SK-N-SH (cell line): ENCODE results near the gene SRRM2.

Source experiments
- CHD2 ChIP-seq: fragments of 150-350 bp; IDR thresholded peaks from 2 replicates; pipeline ENCODE4 v1.6.1; 2018; ENCODE audit warnings: low read length; ENCODE audit not compliant: partially characterized antibody
- CTCF ChIP-seq: fragments of 200-600 bp; sonication (generic); IDR thresholded peaks from 2 replicates; pipeline ENCODE4 v1.6.1; 2017; ENCODE audit warnings: antibody characterized with exemption, mild to moderate bottlenecking, moderate library complexity
- EP300 ChIP-seq, 2 experiments: IDR thresholded peaks; 2 replicates each; pipeline versions ENCODE4 v1.4.0 to v1.6.1; 2012; ENCODE audit warnings: borderline replicate concordance in 1 of 2, low read depth in 1 of 2, low read length in 1 of 2
- FOSL2 ChIP-seq: IDR thresholded peaks from 2 replicates; pipeline ENCODE4 v1.4.0; 2012; ENCODE audit warnings: low read depth, mild to moderate bottlenecking, moderate library complexity, borderline replicate concordance
- FOXJ3 ChIP-seq: sonication (generic); formaldehyde crosslinking; IDR thresholded peaks from 2 replicates; pipeline ENCODE4 v1.5.1; 2020; ENCODE audit warnings: mild to moderate bottlenecking, missing genetic modification reagents
- FOXM1 ChIP-seq: IDR thresholded peaks from 2 replicates; pipeline ENCODE4 v1.4.0; 2012; ENCODE audit warnings: low read depth, mild to moderate bottlenecking
- JUND ChIP-seq: IDR thresholded peaks from 2 replicates; pipeline ENCODE4 v1.4.0; 2012
- MAX ChIP-seq: IDR thresholded peaks from 2 replicates; pipeline ENCODE4 v1.4.0; 2012; ENCODE audit warnings: low read depth
- MXI1 ChIP-seq: IDR thresholded peaks from 2 replicates; pipeline ENCODE4 v1.6.1; 2012; ENCODE audit warnings: mild to moderate bottlenecking, low read depth, low read length, improper control_type of control experiment
- NRF1 ChIP-seq: IDR thresholded peaks from 2 replicates; pipeline ENCODE4 v1.6.1; 2012; ENCODE audit warnings: low read depth, mild to moderate bottlenecking, low read length
- POLR2AphosphoS5 ChIP-seq: IDR thresholded peaks from 2 replicates; pipeline ENCODE4 v1.6.1; 2012; ENCODE audit warnings: low read depth, low read length
- SIN3A ChIP-seq: IDR thresholded peaks from 2 replicates; pipeline ENCODE4 v1.6.1; 2012; ENCODE audit warnings: low read depth, mild to moderate bottlenecking, low read length, moderate library complexity, borderline replicate concordance
- TAF1 ChIP-seq: IDR thresholded peaks from 2 replicates; pipeline ENCODE4 v1.6.1; 2012; ENCODE audit warnings: low read depth, mild to moderate bottlenecking, low read length, moderate library complexity, borderline replicate concordance
- TF ChIP-seq, protein P1 (sequence below): IDR thresholded peaks from 2 replicates; pipeline ENCODE4 v1.4.0; 2012; ENCODE audit warnings: low read depth, borderline replicate concordance

DNA sequence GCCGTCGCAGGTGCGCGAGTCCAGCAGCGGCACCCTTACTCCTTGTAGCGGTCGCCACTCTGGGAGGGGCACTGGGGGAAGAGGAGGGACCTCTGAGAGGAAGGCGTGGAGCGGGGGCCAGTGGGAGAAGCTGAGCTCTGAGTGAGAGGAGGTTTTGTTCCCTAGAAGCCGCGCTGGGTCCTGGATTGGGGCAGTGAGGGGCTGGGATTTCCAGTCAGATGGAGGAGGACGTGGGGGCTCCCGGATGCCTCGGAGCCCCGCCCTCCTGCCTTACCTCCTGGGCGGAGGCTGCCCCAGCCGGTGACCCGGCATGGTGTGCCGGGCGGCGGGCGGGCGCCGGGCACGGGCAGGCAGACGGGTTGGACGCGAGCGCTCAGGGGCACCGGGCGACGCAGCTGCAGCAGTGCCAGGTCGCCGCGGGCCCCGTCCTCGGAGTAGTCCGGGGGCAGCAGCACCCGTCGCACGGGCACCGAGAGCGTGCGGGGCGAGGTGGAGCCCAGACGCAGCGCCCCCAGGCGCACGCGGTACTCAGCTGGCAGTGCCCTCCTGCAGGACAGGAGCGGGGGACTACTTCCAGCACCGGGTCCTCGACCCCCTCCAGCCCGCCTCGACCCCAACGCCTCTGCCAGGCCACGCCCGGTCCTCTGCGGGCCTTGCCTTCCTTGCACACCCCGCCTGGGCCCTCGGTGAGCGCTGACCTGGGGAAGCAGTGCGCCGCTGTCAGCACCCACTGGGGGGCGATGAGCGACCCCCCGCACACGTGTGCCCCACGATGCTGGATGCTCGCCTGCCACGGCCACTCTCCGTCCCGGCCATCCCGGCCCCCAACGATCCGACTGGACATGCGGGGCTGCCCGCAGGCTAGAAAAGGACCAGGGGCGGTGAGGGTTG is 32.9 kb downstream of the SRRM2 start:
- TF ChIP-seq CTCF: no peak
- TF ChIP-seq FOXM1: no peak
- no peak for TF ChIP-seq TAF1
- TF ChIP-seq EP300 (IDR thresholded peaks at IDR 0.05; ENCODE audit: borderline replicate concordance in 1 of 2, low read depth in 1 of 2, low read length in 1 of 2): no peak
- no peak for TF ChIP-seq JUND
- no peak for TF ChIP-seq CHD2
- TF ChIP-seq SIN3A: no peak
- no peak for TF ChIP-seq POLR2AphosphoS5
- no peak for TF ChIP-seq MAX
- TF ChIP-seq, protein P1, sequence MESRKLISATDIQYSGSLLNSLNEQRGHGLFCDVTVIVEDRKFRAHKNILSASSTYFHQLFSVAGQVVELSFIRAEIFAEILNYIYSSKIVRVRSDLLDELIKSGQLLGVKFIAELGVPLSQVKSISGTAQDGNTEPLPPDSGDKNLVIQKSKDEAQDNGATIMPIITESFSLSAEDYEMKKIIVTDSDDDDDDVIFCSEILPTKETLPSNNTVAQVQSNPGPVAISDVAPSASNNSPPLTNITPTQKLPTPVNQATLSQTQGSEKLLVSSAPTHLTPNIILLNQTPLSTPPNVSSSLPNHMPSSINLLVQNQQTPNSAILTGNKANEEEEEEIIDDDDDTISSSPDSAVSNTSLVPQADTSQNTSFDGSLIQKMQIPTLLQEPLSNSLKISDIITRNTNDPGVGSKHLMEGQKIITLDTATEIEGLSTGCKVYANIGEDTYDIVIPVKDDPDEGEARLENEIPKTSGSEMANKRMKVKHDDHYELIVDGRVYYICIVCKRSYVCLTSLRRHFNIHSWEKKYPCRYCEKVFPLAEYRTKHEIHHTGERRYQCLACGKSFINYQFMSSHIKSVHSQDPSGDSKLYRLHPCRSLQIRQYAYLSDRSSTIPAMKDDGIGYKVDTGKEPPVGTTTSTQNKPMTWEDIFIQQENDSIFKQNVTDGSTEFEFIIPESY: no peak
- no peak for TF ChIP-seq FOSL2
- no peak for TF ChIP-seq FOXJ3
- TF ChIP-seq NRF1: no peak
- TF ChIP-seq MXI1: no peak
